Activated effector memory CD4-positive, alpha-beta T cell treated with anti-CD3 and anti-CD28 coated beads, Interleukin-2, amount 50 U/mL, for 16 hours (primary cell): ENCODE results near the gene ERRFI1.
A peak's percentile ranks its signal among the peaks of the same experiment; 100 is the strongest.
"Not testable (repeated sequence)": the region's sequence is repeated elsewhere in the genome, so short reads cannot be mapped to it uniquely, and the experiment has no call there.

Experiments used
- DNase-seq: peaks from one replicate; pipeline ENCODE4 v3.0.0-alpha.2; 2020

Gene ERRFI1

GRCh38 chr1:8026153-8026975 lies at the start of gene ERRFI1:
Gene ERRFI1 (minus strand): TSS chr1:8026309. CDS start chr1:8015619, 10,690 bp downstream.
- peak; percentile 95 for DNase-seq

GRCh38 chr1:8075511-8076051 lies 49.5 kb upstream of the ERRFI1 start:
- no peak for DNase-seq

DNA sequence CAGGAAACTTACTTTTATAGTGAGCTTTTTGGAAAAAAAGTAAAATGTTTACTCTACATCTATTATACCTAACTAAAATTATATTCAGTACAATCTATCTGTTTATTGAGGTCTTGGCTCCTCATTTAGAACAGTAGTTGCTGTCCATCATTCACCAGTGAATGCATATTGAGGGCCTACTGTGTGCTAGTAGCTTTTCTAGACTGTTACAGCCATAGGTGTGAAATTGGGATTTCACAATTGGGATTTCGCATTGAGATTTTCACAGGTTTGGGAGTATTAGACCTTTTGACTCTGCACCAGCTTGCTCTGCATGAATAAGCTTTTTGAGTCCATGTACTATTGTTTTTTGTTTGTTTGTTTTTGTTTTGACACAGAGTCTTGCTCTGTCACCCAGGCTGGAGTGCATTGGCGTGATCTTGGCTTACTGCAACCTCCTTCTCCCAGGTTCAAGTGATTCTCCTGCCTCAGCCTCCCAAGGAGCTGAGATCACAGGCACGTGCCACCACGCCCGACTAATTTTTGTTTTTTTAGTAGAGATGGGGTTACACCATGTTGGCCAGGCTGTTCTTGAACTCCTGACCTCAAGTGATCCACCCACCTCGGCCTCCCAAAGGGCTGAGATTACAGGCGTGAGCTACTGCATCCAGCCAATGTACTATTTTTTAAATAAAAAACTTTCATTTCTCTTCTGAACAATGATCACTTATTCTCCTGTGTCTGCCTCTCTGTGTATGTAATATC lies 47.2 kb upstream of the ERRFI1 start:
- no peak for DNase-seq

DNA sequence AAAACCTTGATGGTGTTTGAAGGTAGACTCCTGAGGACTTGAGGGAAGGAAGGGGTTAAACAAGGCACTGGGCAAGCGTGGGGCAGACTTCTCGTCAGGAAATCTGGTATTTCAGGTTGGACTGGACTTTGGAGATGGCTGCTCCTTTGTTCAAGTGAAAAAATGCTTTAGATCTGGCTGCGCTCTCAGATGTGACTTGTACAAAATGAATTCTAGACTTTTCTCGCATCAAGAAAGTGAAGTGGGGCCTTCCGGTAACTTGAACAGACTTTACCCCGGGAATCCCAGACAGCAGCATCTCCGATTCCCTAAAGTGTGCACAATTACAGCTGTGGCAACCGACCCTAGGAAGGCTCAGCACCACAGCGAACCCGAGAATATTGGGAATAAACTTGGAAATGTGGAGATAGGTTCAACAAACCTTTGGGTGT lies 44.3 kb upstream of the ERRFI1 start:
- no peak for DNase-seq

DNA sequence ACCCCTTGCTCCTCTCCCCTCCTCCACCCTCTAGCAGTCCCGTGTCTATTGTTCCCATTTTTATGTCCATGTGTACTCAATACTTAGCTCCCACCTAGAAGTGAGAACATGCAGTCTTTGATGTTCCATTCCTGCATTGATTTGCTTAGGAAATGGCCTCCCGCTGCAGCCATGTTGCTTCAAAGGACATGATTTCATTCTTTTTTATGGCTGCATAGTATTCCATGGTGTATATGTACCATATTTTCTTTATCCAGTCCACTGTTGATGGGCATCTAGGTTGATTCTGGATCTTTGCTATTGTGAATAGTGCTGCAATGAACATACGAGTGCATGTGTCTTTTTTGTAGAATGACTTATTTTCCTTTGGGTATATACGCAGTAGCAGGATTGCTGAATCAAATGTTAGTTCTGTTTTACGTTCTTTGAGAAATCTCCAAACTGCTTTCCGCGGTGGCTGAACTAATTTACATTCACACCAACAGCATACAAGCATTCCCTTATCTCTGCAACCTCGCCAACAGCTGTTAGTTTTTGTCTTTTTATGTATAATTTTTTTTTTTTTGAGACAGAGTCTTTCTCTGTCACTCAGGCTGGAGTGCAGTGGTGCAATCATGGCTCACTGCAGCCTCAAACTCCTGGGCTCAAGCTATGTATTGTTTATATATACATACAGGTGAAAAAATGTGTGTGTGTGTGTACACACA lies 43.7 kb upstream of the ERRFI1 start:
- DNase-seq: not testable (repeated sequence)

DNA sequence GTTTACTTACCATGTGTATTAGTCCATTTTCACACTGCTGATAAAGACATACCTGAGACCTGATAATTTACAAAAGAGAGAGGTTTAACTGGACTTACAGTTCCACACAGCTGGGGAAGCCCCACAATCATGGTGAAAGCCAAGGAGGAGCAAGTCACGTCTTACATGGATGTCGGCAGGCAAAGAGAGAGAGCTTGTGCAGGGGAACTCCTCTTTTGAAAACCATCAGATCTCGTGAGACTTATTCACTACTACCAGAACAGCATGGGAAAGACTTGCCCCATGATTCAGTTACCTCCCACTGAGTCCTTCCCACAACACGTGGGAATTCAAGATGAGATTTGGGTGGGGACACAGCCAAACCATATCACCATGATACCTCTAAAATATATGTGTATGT lies 39.3 kb upstream of the ERRFI1 start:
- DNase-seq: no peak

DNA sequence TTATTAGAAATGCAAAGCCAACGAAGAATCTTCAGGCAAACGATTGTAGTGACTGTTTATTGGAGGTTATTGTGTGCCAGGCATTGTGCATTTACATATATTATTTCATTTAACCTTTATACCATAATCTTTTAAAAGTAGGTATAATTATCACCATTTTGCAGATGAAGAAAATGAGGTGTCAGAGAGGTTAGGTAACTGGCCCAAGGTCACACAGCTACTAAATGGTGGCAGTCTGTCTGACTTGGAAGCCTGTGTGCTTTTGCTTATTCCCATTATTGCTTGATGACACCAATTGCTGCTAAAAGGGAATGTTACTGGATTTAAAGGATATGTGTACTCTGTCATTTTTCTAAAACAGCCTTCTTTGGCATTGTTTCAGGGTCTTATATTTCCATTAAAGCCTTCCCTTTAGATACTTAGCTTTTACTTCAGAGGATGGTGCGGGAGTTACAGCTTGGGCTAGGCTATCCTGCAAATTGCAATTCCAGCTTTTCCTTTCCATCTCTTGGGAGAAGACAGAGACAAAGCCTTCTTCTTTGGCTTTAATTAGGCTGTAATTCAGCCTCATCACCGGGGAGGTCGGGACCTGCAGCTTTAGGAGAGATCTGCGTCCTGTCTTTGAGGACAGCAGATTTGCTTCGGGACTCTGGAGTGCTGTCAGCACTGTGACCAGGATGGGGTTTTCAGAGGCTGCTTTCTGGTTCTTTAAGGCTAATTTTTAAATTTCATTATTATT lies 37.4 kb upstream of the ERRFI1 start:
- DNase-seq: no peak

DNA sequence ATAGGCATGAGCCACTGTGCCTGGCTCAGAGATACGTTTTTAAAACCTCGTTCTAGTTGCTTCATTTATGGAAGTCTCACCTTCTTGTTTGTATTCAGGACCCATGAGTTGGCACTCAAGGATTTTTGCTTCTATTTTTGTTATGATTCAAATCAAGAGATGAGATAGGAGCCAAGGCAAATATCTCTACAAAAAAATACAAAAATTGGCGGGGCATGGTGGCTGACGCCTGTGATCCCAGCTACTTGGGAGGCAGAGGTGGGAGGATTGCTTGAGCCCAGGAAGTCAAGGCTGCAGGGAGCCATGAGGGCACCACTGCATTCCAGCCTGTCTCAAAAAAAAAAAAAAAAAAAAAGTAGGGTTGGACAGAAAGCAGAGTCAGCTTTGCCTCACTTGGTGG lies 36.8 kb upstream of the ERRFI1 start:
- no peak for DNase-seq

- DNase-seq: no peak
These were observed 35.7 kb upstream of the ERRFI1 start for GRCh38 chr1:8061673-8062386.

DNA sequence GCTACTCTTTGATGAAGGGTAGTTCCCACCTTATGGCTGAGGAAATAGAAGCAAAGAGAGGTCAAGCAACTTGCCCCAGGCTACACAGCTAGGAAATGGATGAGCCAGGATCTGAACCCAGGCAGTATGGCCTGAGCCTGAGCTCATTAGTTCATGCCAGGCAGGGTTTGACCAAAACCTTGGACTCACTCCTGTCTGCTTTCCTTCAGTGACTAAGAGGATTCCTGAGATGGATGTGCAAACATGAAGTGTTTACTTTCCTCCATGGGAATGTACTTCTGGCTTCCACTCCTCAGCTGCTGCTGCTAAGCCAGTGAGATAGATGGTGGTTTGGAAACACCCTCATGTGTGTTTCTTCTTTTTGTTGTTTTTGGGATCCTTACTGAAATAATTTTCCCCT lies 35.1 kb upstream of the ERRFI1 start:
- DNase-seq: no peak

DNA sequence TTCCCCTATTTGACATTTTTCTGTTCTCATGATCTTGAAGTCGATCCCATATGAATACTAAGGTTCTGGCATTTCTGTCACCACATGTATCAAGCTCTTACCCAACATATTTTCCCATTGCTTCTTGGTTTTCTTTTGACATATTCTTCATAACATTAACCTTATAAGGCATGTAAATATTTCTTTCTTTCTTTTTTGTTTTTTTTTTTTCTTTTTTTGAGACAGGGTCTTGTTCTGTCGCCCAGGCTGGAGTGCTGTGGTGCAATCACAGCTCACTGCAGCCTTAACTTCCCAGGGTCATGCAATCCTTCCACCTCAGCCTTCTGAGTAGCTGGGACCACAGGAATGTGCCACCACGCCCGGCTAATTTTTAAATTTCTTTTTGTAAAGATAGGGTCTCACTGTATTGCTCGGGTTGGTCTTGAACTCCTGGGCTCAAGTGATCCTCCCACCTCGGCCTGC lies 33.1 kb upstream of the ERRFI1 start:
- no peak for DNase-seq

DNA sequence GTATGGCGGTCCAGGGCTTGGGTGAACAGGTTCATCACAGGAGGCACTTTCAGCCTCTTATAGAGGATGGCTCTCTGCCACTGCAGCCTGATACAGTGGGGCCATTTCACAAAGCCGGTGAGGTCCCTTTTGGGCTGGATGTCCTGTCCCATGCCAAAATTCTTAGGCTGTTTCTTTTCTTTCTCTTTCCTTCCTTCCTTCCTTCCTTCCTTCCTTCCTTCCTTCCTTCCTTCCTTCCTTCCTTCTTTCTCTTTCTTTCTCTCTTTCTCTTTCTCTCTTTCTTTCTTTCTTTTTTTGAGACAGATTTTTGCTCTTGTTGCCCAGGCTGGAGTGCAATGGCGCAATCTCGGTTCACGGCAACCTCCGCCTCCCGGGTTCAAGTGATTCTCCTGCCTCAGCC lies 31.7 kb upstream of the ERRFI1 start:
- not testable (repeated sequence) for DNase-seq

GRCh38 chr1:8055973-8056372 lies 29.9 kb upstream of the ERRFI1 start:
- no peak for DNase-seq

DNA sequence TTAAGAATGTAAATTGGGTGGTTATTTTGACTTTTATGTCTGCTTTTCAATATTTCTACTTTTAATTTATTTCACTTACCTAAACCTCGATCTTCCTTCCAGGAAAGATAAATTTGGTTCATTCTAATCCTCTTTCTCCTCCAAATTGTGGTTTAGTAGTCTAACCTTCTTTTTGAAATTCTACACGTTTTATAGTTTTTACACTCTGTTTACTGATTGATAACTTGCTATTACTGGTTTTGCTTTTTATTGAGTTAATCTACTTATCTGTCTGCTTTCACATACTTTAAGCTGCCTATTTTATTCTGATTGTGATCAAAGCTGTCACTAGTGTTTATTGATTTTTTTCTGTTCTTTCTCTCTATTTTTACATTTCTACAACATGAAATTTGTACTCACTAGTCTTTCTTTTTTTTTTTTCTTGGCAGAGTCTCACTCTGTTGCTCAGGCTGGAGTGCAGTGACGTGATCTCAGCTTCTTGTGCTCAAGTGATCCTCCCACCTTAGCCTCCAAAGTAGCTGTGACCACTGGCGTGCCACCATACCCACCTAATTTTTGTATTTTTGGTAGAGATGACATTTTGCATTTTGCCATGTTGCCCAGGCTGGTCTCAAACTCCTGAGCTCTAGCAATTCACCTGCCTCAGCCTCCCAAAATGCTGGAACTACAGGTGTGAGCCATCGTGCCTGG lies 27.9 kb upstream of the ERRFI1 start:
- DNase-seq: no peak

- DNase-seq: no peak
These were observed 25.5 kb upstream of the ERRFI1 start for GRCh38 chr1:8051650-8052049.

DNA sequence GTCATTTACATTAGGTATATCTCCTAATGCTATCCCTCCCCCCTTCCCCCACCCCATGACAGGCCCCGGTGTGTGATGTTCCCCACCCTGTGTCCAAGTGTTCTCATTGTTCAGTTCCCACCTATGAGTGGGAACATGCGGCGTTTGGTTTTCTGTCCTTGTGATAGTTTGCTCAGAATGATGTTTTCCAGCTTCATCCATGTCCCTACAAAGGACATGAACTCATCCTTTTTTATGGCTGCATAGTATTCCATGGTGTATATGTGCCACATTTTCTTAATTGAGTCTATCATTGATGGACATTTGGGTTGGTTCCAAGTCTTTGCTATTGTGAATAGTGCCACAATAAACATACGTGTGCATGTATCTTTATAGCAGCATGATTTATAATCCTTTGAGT lies 23.1 kb upstream of the ERRFI1 start:
- not testable (repeated sequence) for DNase-seq

GRCh38 chr1:8047686-8048445 lies 21.8 kb upstream of the ERRFI1 start:
- DNase-seq: no peak

GRCh38 chr1:8047112-8047511 lies 21.0 kb upstream of the ERRFI1 start:
- no peak for DNase-seq

GRCh38 chr1:8046391-8046790 lies 20.3 kb upstream of the ERRFI1 start:
- DNase-seq: no peak

GRCh38 chr1:8043621-8044020 lies 17.5 kb upstream of the ERRFI1 start:
- no peak for DNase-seq
